Stimulated activated CD4-positive, alpha-beta T cell treated with anti-CD3 and anti-CD28 coated beads, Interleukin-1b, Interleukin-23, amount 100 ng/mL, for 24 hours (primary cell): ENCODE measurements around the gene MARK2.
A peak's percentile ranks its signal among the peaks of the same experiment; 100 is the strongest.

Source experiments
- DNase-seq, 4 experiments: peaks; one replicate each; pipeline ENCODE4 v3.0.0-alpha.2; 2020; ENCODE audit warnings: low read depth in 4 of 4, low spot score in 1 of 4

Gene MARK2

GRCh38 chr11:63920126-63920938 is 81.4 kb downstream of the MARK2 start:
- DNase-seq = no peak

DNA sequence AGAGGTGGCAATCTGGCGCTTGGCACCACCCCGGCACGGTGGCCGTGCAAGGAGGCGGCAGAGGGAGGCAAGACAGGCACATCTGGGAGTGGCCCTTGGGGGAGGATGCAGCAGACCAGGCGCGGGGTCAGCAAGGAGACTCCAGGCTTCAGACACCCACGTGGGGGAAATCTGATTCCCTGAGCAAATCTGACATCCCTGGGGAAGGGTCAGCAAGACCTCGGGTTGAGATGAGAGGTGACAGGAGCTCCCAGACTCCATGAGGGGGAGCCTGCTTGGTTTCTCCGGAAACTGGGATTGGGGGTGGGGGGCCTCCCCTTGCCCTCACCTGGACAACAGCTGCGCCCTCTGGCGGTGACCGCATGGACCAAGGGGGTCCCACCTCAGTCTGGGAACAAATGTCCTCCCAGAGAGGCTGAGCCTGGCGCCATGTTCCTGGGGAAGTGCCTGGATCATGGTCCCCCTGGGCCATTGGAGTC is 82.1 kb downstream of the MARK2 start:
- no peak for DNase-seq

GRCh38 chr11:63922673-63923192 is 83.8 kb downstream of the MARK2 start:
- DNase-seq = no peak

- DNase-seq = no peak
Observed at GRCh38 chr11:63923319-63923718, 84.4 kb downstream of the MARK2 start.

DNA sequence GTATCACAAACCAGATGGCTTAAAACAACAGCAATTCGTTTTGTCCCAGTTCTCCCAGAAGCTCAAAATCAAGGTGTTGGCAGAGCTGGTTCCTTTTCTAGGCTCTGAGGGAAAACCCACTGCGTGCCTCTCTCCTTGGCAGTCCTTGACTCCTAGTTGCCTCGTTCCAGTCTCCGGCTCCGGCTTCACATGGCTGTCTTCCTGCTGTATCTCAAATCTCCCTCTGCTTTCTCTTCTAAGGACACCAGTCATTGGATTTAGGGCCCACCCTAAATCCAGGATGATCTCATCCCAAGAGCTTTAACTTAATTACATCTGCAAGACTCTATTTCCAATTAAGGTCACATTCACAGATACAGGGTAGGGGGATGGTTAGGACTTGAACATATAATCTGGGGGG is 90.7 kb downstream of the MARK2 start:
- DNase-seq = no peak

DNA sequence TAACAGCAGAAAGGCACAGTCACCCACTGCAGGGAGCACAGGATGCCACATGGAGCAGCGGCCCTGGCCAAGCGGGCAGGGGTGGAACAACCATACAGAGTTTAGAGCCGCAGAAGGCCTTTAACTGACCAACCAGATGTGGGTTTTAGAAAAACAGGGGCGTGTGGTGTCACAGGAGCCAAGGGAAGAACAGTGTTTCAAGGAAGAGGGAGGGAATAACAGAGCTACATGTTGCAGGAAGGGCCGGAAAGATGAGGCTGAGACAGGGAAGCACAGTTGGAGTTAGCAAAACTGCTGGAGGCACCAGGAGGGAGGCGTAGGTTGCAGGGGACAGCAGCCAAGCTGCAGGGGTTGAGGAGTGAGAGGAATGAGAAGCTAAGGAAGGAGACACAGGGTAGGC is 92.1 kb downstream of the MARK2 start:
- no peak for DNase-seq

- no peak for DNase-seq
Observed at GRCh38 chr11:63931876-63932275, 93.0 kb downstream of the MARK2 start.

GRCh38 chr11:63933459-63933858 is 94.5 kb downstream of the MARK2 start:
- no peak for DNase-seq

DNA sequence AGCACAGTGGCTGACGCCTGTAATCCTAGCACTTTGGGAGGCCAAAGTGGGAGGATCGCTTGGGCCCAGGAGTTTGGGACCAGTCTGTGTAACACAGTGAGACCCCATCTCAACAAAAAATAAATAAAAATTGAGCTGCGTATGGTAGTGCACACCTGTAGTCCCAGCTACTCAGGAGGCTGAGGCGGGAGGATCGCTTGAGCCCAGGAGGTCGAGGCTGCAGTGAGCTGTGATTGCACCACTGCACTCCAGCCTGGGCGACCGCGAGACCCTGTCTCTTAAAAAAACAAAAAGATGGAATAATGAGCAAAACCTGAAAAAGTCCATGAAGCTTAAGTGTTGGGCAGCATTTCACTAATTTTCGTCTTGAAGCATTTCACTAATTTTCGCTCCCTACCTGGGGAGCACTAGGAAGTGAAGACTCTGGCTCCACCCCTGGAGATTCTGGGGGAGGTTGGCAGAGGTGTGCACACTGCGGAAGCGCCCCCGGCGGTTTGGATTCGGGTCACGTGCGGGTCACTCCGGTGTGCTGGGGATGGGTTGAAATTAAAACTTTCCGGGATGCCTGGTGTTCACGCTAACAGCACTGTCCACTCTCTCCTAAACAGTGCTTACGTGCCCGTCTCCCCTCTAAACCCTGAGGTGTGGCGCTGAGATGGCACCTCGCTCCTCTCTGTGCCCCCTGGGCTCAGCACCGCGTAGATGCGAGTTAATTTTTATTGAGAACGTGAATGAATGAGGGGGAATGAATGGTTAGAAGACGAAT is 99.0 kb downstream of the MARK2 start:
- no peak for DNase-seq

DNA sequence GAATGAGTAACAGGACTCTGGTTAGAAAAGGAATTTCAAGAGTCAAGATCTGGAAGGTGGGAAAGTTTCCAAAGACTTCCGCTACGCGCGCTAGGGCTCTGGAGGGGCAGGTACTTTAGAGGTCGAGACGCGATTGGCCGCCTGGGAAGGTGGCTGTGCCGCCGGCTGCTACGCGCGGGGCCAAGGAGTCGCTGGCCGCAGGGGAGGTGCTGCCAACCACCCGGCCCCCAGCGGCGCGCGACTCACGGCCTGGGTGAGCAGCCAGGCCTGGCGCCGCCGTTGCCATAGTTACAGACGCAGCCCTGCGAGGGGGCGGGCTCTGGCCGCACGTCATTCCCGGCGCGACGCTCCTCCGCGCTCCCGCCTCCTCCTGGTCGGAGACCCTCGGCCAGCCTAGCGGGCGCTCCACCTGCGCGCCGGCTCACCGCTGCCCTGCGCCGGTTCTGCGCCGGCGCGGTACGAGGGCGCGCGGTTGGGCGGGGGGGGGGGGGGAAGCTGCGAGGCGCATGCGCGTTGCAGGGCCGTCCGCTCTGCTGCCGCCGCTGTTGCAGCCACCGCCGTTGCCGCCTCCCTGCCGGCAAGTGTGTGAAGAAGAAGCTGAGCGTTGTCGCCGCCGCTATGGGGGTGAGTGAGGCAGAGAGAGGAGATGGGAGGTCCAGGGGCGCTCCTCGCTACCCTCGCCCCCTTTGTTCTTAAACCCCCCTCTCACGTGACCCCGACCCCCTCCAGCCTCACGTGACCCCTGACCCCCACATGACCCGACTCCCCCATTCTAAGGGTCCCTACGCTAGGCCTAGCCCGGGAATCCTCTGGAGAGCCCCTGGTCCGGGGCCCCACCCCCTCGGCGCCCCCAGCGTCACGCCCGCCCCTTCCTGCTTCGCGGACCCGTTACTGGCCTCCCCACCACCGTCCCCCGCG is 99.8 kb downstream of the MARK2 start, which contains the start of gene NAA40:
NAA40 (plus strand) TSS at position 524 of the 918 bp plus-strand sequence; CDS start at position 619, 95 bp downstream.
- DNase-seq = peak; percentile 84 to 92 (median 87)

DNA sequence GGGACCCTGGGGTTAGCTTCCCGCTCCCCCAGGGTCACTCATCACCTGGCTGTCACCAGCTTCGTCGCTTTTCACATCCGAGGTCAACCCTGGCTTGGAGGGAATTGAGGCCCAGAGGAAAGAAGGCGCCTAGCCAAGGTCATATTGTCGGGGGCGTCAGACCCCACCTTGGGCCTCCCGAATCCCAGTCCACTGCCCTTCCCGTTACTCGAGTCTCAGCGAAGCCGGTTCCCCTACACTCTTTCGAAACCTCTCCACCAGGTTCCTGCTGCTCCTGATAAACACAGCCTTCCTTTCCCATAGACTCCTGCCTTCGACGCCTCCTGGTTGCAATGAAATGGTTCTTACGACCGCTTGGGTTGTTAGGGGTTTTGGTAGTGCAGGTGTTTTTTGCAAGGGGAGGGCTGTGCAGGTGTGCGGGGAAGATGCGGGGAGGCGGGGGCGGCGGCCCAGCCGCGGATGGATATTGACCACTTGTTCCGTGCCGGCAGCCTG is 100.5 kb downstream of the MARK2 start:
- DNase-seq = no peak

- no peak for DNase-seq
Observed at GRCh38 chr11:63940786-63941185, 101.9 kb downstream of the MARK2 start.

DNA sequence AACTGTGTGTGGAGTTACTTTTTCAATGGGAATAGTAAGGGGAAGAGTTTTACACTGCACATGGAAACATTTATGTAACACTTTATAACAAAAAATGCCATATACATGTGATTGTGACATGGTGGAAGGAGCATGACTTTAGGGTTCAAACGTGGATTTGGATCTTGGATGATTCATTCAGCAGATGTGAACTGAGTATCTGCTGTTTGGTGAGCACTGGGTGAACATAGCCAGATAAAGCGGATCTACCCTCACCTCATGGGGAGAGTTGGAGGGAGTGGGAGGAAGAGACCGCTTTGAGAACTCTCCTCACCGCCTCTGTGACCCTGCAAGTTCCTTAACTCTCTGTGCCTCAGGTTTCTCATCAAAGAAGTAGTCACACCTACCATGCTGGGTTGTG is 103.0 kb downstream of the MARK2 start:
- DNase-seq = no peak

DNA sequence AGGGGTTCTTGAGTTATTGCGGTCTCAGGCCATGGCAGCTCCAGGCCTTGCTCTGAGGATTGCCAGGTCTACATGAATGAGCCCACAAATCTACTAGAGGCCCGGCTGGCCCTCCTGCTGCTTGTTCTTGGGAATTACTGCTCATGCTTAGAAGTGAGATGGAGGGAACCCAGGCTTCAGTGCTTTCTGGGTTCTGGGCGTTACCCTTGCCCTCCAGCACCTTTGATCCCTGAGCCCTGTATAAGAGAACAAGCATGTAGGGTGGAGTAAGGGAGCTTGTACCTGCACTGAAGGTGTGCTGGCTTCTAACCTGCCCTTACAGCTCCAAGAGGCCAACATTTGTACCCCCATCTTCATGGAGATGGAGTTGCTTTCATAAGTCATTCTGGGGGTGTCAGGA is 103.9 kb downstream of the MARK2 start:
- DNase-seq = no peak

DNA sequence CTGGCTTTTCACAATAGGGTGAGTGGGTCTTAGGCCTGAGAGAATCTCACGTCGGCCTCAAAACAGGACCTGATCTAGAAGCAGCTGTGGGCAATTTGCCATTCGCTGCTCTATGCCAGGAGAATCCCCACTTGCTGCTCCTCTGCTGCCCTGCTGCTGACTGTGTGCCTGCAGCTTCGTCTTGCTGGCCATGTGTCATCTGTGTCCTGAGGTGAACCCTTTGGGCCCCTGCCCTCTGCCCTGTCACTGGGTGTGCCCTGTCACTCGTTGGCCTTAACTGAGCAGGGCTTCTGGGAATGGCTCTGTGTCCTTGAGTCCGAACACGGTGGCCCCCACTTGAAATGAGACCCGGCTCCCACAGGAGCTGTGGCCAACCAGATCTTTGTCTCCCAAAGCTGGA is 106.1 kb downstream of the MARK2 start:
- DNase-seq = no peak

DNA sequence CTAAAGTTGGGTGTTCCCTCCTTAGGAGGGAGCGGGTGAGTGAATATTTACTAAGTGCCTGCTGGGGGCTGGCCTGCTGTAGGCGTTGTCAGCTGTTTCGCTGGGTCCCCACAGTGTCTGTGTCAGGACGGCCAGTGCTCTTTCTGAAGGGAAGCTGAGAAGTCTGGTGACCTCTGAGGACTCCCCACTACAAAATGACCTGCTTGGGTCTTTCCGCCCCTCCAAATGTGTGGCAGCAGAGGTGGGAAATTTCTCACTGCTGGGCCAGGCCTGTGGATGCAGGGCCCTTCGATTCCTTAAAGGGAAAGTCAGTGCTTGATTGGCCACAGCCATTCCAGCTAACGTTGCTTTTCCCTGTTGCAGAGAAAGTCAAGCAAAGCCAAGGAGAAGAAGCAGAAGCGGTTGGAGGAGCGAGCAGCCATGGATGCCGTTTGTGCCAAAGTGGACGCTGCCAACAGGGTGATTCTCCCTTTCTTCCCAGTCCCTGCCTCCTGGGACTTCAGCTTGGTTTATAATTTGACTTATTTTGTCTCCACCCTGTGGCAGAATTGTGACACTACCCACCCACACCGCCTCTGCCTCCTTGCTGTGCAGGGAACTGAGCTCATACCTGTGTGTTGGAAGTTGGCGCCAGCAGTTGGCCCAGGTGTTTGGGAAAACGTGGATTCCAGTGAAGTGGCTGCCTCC is 106.7 kb downstream of the MARK2 start:
- peak; percentile 20 to 38 (median 32) for DNase-seq

- no peak for DNase-seq
Observed at GRCh38 chr11:63951779-63952536, 113.0 kb downstream of the MARK2 start.

GRCh38 chr11:63952570-63952969 is 113.7 kb downstream of the MARK2 start:
- no peak for DNase-seq

- no peak for DNase-seq
Observed at GRCh38 chr11:63958008-63958407, 119.1 kb downstream of the MARK2 start.
